GM12891 (cell line): ENCODE data around the gene AHCYL2.
"Not testable (repeated sequence)": the region's sequence is repeated elsewhere in the genome, so short reads cannot be mapped to it uniquely, and the experiment has no call there.

Source experiments
- POLR2A ChIP-seq: IDR thresholded peaks from 2 replicates; pipeline ENCODE4 v1.6.1; 2011; ENCODE audit warnings: low read depth, low read length, control low read depth
- POLR2AphosphoS5 ChIP-seq: IDR thresholded peaks from 2 replicates; pipeline ENCODE4 v1.6.1; 2011; ENCODE audit warnings: low read depth, low read length, control low read depth
- POU2F2 ChIP-seq: IDR thresholded peaks from 2 replicates; pipeline ENCODE4 v1.6.1; 2011; ENCODE audit warnings: low read depth, mild to moderate bottlenecking, control low read depth, low read length, moderate library complexity
- SPI1 ChIP-seq: IDR thresholded peaks from 2 replicates; pipeline ENCODE4 v1.6.1; 2011; ENCODE audit warnings: low read depth, low read length, control low read depth
- TAF1 ChIP-seq: IDR thresholded peaks from 2 replicates; pipeline ENCODE4 v1.6.1; 2011; ENCODE audit warnings: low read depth, low read length, control low read depth

DNA sequence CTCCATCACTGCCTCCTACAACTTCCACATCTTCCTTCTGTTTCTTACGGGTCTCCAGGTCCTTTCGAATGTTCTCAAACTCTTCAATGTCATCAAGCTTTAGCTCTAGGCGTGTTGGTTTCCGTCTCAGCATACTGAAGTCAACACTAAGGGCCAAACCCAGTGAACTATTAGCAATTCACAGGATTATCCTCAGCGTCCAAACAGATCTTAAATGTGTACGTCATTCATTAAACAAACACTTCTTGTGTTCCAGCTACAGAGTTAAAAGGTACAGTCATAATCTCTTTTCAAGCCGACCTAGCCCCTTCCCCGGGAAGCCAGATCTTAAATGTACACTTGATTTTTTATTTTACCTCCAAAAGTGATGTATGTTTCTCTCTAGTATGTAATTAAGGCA, 185.4 kb downstream of the AHCYL2 start:
- not testable (repeated sequence) for TF ChIP-seq TAF1, POLR2A, POLR2AphosphoS5, POU2F2, SPI1
